ENCODE results near the gene ZNF528.
A peak's percentile ranks its signal among the peaks of the same experiment; 100 is the strongest.

Gene ZNF528

GRCh38 chr19:52453324-52454094, 55.9 kb downstream of the ZNF528 start, which contains the start of gene ZNF578:
Gene ZNF578, plus strand, starts transcription at chr19:52453553. Its CDS starts 48,293 bp downstream, at chr19:52501846.
- in situ Hi-C loops (cut with MboI; ENCODE audit: low sequenced_read_pairs, unreplicated experiment), result no loop called here
- DNase-seq (ENCODE audit: low spot score), result peak; percentile 65

GRCh38 chr19:52464798-52465470, 67.3 kb downstream of the ZNF528 start:
- in situ Hi-C loops (cut with MboI; ENCODE audit: low sequenced_read_pairs, unreplicated experiment), result no loop called here
- TF ChIP-seq CTCF (IDR thresholded peaks at IDR 0.05; ENCODE audit: borderline replicate concordance, control extremely low read depth, extremely low read depth, insufficient read depth, missing control alignments), result no peak
- DNase-seq (ENCODE audit: low spot score), result no peak

More at GRCh38 chr19:52453324-52454094, 55.9 kb downstream of the ZNF528 start, which contains the start of gene ZNF578:
- TF ChIP-seq CTCF (IDR thresholded peaks at IDR 0.05; ENCODE audit: borderline replicate concordance, control extremely low read depth, extremely low read depth, insufficient read depth, missing control alignments), result no peak
